ENCODE results near the gene HINT1. TPM values are rescaled to one million over a fixed set of nuclear protein-coding genes. Genes with fewer than 3 reads are reported as not detected.
"Not testable (repeated sequence)": the region's sequence is repeated elsewhere in the genome, so short reads cannot be mapped to it uniquely, and the experiment has no call there.

The HINT1 gene
- total and polyA plus RNA-seq, 2 donors from 2014 or later = 220 to 583 TPM

DNA sequence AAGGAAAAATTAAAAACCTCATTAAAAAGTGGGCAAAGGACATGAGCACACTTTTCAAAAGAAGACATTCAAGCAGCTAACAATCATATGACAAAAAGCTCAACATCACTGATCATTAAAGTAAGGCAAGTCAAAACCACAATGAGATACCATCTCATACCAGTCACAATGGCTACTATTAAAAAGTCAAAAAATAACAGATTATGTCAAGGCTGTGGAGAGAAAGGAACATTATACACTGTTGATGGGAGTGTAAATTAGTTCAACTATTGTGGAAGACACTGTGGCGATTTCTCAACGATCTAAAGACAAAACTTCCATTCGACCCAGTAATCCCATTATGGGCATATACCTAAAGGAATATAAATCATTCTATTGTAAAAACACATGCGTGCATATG lies 35.8 kb downstream of the HINT1 start:
- no peak for TF ChIP-seq CTCF (IDR thresholded peaks at IDR 0.05; ENCODE audit: borderline replicate concordance, extremely low read depth, insufficient read depth)
- no peaks in the 10 kb centered on the region for H3K9me3 ChIP-seq (ENCODE audit: control insufficient read depth in 2 of 3, insufficient read depth in 1 of 3, low read length in 3 of 3)
- no peak overlapping the region for H3K4me3 ChIP-seq (ENCODE audit: low read length in 3 of 3)
- FAIRE-seq (no peak), DNase-seq (no peak)
- H3K9ac ChIP-seq (ENCODE audit: low read length in 3 of 3) = no peak overlapping the region
- H3K27ac ChIP-seq (ENCODE audit: low read depth in 2 of 2, low read length in 2 of 2) = no peak overlapping the region
- no peaks in the 10 kb centered on the region for H3K27me3 ChIP-seq (ENCODE audit: control insufficient read depth, insufficient read depth, low read length)
- no peaks in the 10 kb centered on the region for H3K36me3 ChIP-seq (ENCODE audit: control insufficient read depth in 2 of 3, insufficient read depth in 3 of 3, low read length in 3 of 3)
- H3K4me1 ChIP-seq (ENCODE audit: control insufficient read depth in 2 of 3, insufficient read depth in 2 of 3, low read depth in 1 of 3, low read length in 3 of 3) = no peaks in the 10 kb centered on the region
- intact Hi-C loops (cut with DNase I) = no loop called here

DNA sequence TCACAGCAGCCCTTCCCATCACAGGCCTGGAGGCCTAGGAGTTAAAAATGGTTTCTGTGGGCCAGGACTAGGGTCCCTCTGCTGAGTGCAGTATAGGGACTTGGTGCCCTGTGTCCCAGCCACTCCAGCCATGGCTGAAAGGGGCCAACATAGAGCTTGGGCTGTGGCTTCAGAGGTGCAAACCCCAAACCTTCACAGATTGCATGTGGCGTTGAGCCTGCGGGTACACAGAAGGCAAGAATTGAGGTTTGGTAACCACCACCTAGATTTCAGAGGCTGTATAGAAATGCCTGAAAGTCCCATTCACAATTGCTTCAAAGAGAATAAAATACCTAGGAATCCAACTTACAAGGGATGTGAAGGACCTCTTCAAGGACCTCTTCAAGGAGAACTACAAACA lies 37.8 kb downstream of the HINT1 start:
- intact Hi-C loops (cut with DNase I); FAIRE-seq; H3K4me3 ChIP-seq (ENCODE audit: low read length in 3 of 3); DNase-seq; H3K27ac ChIP-seq (ENCODE audit: low read depth in 2 of 2, low read length in 2 of 2); H3K27me3 ChIP-seq (ENCODE audit: control insufficient read depth, insufficient read depth, low read length); H3K36me3 ChIP-seq (ENCODE audit: control insufficient read depth in 2 of 3, insufficient read depth in 3 of 3, low read length in 3 of 3); H3K9ac ChIP-seq (ENCODE audit: low read length in 3 of 3); H3K9me3 ChIP-seq (ENCODE audit: control insufficient read depth in 2 of 3, insufficient read depth in 1 of 3, low read length in 3 of 3); H3K4me1 ChIP-seq (ENCODE audit: control insufficient read depth in 2 of 3, insufficient read depth in 2 of 3, low read depth in 1 of 3, low read length in 3 of 3): not testable (repeated sequence)

DNA sequence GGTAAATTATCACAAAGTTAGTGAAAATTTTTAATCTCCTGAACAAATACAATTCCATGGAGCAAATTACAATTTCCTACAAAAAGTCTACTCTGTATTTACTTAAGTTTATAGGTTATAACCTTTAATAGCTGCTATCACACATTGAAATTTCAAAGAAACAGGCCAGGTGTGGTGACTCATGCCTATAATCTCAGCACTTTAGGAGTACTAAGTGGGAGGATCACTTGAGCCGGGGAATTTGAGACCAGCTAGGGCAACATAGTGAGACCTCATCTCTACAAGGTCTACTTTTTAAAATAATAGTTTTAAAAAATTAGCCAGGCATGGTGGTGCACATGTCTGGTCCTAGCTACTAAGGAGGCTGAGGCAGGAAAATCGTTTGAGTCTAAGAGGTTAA lies 50.3 kb downstream of the HINT1 start:
- no peak for FAIRE-seq
- Histone ChIP-seq H3K9ac (ENCODE audit: low read length in 3 of 3) (no peak overlapping the region), H3K9me3 (ENCODE audit: control insufficient read depth in 2 of 3, insufficient read depth in 1 of 3, low read length in 3 of 3) (no peaks in the 10 kb centered on the region), H3K36me3 (ENCODE audit: control insufficient read depth in 2 of 3, insufficient read depth in 3 of 3, low read length in 3 of 3) (no peaks in the 10 kb centered on the region), H3K27me3 (ENCODE audit: control insufficient read depth, insufficient read depth, low read length) (no peaks in the 10 kb centered on the region), H3K4me1 (ENCODE audit: control insufficient read depth in 2 of 3, insufficient read depth in 2 of 3, low read depth in 1 of 3, low read length in 3 of 3) (no peaks in the 10 kb centered on the region), H3K4me3 (ENCODE audit: low read length in 3 of 3) (no peak overlapping the region), H3K27ac (ENCODE audit: low read depth in 2 of 2, low read length in 2 of 2) (no peak overlapping the region)
- intact Hi-C loops (cut with DNase I) = no loop called here
- TF ChIP-seq CTCF (IDR thresholded peaks at IDR 0.05; ENCODE audit: borderline replicate concordance, extremely low read depth, insufficient read depth) = no peak
- no peak for DNase-seq

GRCh38 chr5:131112424-131112823 lies 52.6 kb downstream of the HINT1 start:
- no peak overlapping the region for H3K9ac ChIP-seq (ENCODE audit: low read length in 3 of 3)
- H3K27me3 ChIP-seq (ENCODE audit: control insufficient read depth, insufficient read depth, low read length) = no peaks in the 10 kb centered on the region
- no peak overlapping the region for H3K27ac ChIP-seq (ENCODE audit: low read depth in 2 of 2, low read length in 2 of 2)
- DNase-seq = peak in 2 of 5 donors; percentile 6 to 9
- no peak for FAIRE-seq
- intact Hi-C loops (cut with DNase I) = no loop called here
- H3K4me3 ChIP-seq (ENCODE audit: low read length in 3 of 3) = no peak overlapping the region
- no peak for TF ChIP-seq CTCF (IDR thresholded peaks at IDR 0.05; ENCODE audit: borderline replicate concordance, extremely low read depth, insufficient read depth)
- no peaks in the 10 kb centered on the region for H3K9me3 ChIP-seq (ENCODE audit: control insufficient read depth in 2 of 3, insufficient read depth in 1 of 3, low read length in 3 of 3)
- no peaks in the 10 kb centered on the region for H3K4me1 ChIP-seq (ENCODE audit: control insufficient read depth in 2 of 3, insufficient read depth in 2 of 3, low read depth in 1 of 3, low read length in 3 of 3)
- no peaks in the 10 kb centered on the region for H3K36me3 ChIP-seq (ENCODE audit: control insufficient read depth in 2 of 3, insufficient read depth in 3 of 3, low read length in 3 of 3)
